ENCODE results near the gene OBSCN.

The OBSCN gene

GRCh38 chr1:228275179-228275429 is 67.3 kb downstream of the OBSCN start:
- no peak for DNase-seq (ENCODE audit: low read depth in 2 of 2, low spot score in 1 of 2)

GRCh38 chr1:228275430-228276173 is 67.8 kb downstream of the OBSCN start:
- DNase-seq (ENCODE audit: low read depth in 2 of 2, low spot score in 1 of 2): peak; percentile 82 to 84

GRCh38 chr1:228276174-228276831 is 68.5 kb downstream of the OBSCN start:
- DNase-seq (ENCODE audit: low read depth in 2 of 2, low spot score in 1 of 2): no peak

- DNase-seq (ENCODE audit: low read depth in 2 of 2, low spot score in 1 of 2): no peak
These were observed 69.2 kb downstream of the OBSCN start for GRCh38 chr1:228276901-228277490.

GRCh38 chr1:228277491-228278431 is 69.9 kb downstream of the OBSCN start:
- DNase-seq (ENCODE audit: low read depth in 2 of 2, low spot score in 1 of 2): no peak

GRCh38 chr1:228278432-228278941 is 70.6 kb downstream of the OBSCN start:
- no peak for DNase-seq (ENCODE audit: low read depth in 2 of 2, low spot score in 1 of 2)

- no peak for DNase-seq (ENCODE audit: low read depth in 2 of 2, low spot score in 1 of 2)
These were observed 71.3 kb downstream of the OBSCN start for GRCh38 chr1:228279011-228279721.

GRCh38 chr1:228279722-228280105 is 71.9 kb downstream of the OBSCN start:
- no peak for DNase-seq (ENCODE audit: low read depth in 2 of 2, low spot score in 1 of 2)

- DNase-seq (ENCODE audit: low read depth in 2 of 2, low spot score in 1 of 2): no peak
These were observed 72.5 kb downstream of the OBSCN start for GRCh38 chr1:228280106-228280901.

GRCh38 chr1:228280961-228281591 is 73.2 kb downstream of the OBSCN start:
- no peak for DNase-seq (ENCODE audit: low read depth in 2 of 2, low spot score in 1 of 2)

- DNase-seq (ENCODE audit: low read depth in 2 of 2, low spot score in 1 of 2): no peak
These were observed 73.9 kb downstream of the OBSCN start for GRCh38 chr1:228281631-228282328.

GRCh38 chr1:228282329-228283042 is 74.6 kb downstream of the OBSCN start:
- no peak for DNase-seq (ENCODE audit: low read depth in 2 of 2, low spot score in 1 of 2)

GRCh38 chr1:228283043-228283371 is 75.2 kb downstream of the OBSCN start:
- no peak for DNase-seq (ENCODE audit: low read depth in 2 of 2, low spot score in 1 of 2)

- DNase-seq (ENCODE audit: low read depth in 2 of 2, low spot score in 1 of 2): no peak
These were observed 75.8 kb downstream of the OBSCN start for GRCh38 chr1:228283476-228284147.

- DNase-seq (ENCODE audit: low read depth in 2 of 2, low spot score in 1 of 2): no peak
These were observed 76.3 kb downstream of the OBSCN start for GRCh38 chr1:228284148-228284495.

GRCh38 chr1:228284521-228284920 is 76.7 kb downstream of the OBSCN start:
- DNase-seq (ENCODE audit: low read depth in 2 of 2, low spot score in 1 of 2): no peak

GRCh38 chr1:228285661-228286504 is 78.0 kb downstream of the OBSCN start:
- no peak for DNase-seq (ENCODE audit: low read depth in 2 of 2, low spot score in 1 of 2)

Data from stimulated activated CD8-positive, alpha-beta memory T cell treated with anti-CD3 and anti-CD28 coated beads, Interleukin-4, amount 100 ng/mL, for 4 hours (primary cell).